ENCODE results near the gene PHYHD1. TPM values are rescaled to one million over a fixed set of nuclear protein-coding genes. Genes with fewer than 3 reads are reported as not detected.

Gene PHYHD1
- total RNA-seq, 1 donor from 2014 or later, result 0.68 TPM

GRCh38 chr9:128892221-128892921 is 28.4 kb upstream of the PHYHD1 start:
- Mint-ChIP-seq H3K4me3 (ENCODE audit: low read depth) (no peak overlapping the region), H3K36me3 (ENCODE audit: low read depth) (peaks cover 57% of the 10 kb centered on the region), H3K9me3 (no peaks in the 10 kb centered on the region), H3K27ac (no peak overlapping the region), H3K4me1 (ENCODE audit: low read depth) (peaks cover 27% of the 10 kb centered on the region), H3K27me3 (ENCODE audit: low read depth) (no peaks in the 10 kb centered on the region)
- intact Hi-C loops (cut with micrococcal nuclease), result no loop called here
- no peak for DNase-seq (ENCODE audit: low spot score)

- peak overlapping the region; percentile 27 for H3K27ac Mint-ChIP-seq
- H3K4me1 Mint-ChIP-seq (ENCODE audit: low read depth), result peaks cover 31% of the 10 kb centered on the region
- no peaks in the 10 kb centered on the region for H3K27me3 Mint-ChIP-seq (ENCODE audit: low read depth)
- DNase-seq (ENCODE audit: low spot score), result no peak
- H3K9me3 Mint-ChIP-seq, result no peaks in the 10 kb centered on the region
- intact Hi-C loops (cut with micrococcal nuclease), result no loop called here
- no peak overlapping the region for H3K4me3 Mint-ChIP-seq (ENCODE audit: low read depth)
- peaks cover 54% of the 10 kb centered on the region for H3K36me3 Mint-ChIP-seq (ENCODE audit: low read depth)
Observed at GRCh38 chr9:128893354-128893753, 27.4 kb upstream of the PHYHD1 start.

GRCh38 chr9:128894764-128895163 is 26.0 kb upstream of the PHYHD1 start:
- H3K4me1 Mint-ChIP-seq (ENCODE audit: low read depth), result peaks cover 44% of the 10 kb centered on the region
- no peaks in the 10 kb centered on the region for H3K9me3 Mint-ChIP-seq
- no peaks in the 10 kb centered on the region for H3K27me3 Mint-ChIP-seq (ENCODE audit: low read depth)
- peak; percentile 31 for DNase-seq (ENCODE audit: low spot score)
- no peak overlapping the region for H3K4me3 Mint-ChIP-seq (ENCODE audit: low read depth)
- peak overlapping the region; percentile 71 for H3K27ac Mint-ChIP-seq
- H3K36me3 Mint-ChIP-seq (ENCODE audit: low read depth), result peaks cover 54% of the 10 kb centered on the region
- intact Hi-C loops (cut with micrococcal nuclease), result no loop called here

GRCh38 chr9:128895556-128895955 is 25.2 kb upstream of the PHYHD1 start:
- intact Hi-C loops (cut with micrococcal nuclease), result no loop called here
- peaks cover 50% of the 10 kb centered on the region for H3K4me1 Mint-ChIP-seq (ENCODE audit: low read depth)
- H3K27me3 Mint-ChIP-seq (ENCODE audit: low read depth), result no peaks in the 10 kb centered on the region
- H3K36me3 Mint-ChIP-seq (ENCODE audit: low read depth), result peaks cover 51% of the 10 kb centered on the region
- no peak for DNase-seq (ENCODE audit: low spot score)
- no peaks in the 10 kb centered on the region for H3K9me3 Mint-ChIP-seq
- no peak overlapping the region for H3K27ac Mint-ChIP-seq
- no peak overlapping the region for H3K4me3 Mint-ChIP-seq (ENCODE audit: low read depth)

GRCh38 chr9:128898382-128898781 is 22.4 kb upstream of the PHYHD1 start:
- intact Hi-C loops (cut with micrococcal nuclease), result no loop called here
- no peaks in the 10 kb centered on the region for H3K27me3 Mint-ChIP-seq (ENCODE audit: low read depth)
- H3K36me3 Mint-ChIP-seq (ENCODE audit: low read depth), result peaks cover 41% of the 10 kb centered on the region
- no peaks in the 10 kb centered on the region for H3K9me3 Mint-ChIP-seq
- peaks cover 58% of the 10 kb centered on the region for H3K4me1 Mint-ChIP-seq (ENCODE audit: low read depth)
- peak overlapping the region; percentile 99 for H3K27ac Mint-ChIP-seq
- no peak for DNase-seq (ENCODE audit: low spot score)
- peak overlapping the region; percentile 22 for H3K4me3 Mint-ChIP-seq (ENCODE audit: low read depth)

DNA sequence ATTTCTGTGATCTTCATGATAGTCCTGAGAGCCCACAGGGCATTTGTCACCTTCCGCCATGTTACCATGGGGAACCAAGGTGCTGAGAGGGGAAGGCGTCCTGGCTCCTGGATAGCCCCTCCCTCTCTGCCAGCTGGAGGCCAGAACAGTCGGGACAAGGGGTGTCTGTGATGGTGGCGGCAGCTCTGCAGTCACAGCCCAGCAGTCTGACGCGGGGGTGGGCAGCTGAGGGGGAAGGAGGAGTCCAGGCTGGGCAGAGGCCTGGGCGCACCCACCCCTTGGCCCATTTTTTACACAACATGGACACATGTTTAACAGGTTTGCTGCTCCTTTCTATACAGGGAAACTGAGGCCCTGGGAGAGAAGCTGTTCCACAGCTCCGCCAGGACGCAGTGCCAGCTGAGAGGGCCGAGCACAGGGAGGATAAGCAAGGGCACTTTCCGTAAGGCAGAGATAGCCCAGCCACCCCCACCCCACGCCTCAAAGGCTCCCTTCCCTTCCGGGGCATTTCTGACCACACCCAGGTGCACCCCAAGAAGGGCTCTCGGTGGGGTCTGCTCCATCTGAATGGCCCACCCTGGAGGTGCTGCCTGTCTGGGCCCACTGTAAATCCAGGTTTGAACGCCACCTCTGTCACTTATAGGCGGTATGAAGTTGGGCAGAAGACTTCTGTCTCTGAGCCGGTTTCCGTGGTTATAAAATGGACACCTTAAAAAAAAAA is 21.8 kb upstream of the PHYHD1 start:
- no peak for DNase-seq (ENCODE audit: low spot score)
- intact Hi-C loops (cut with micrococcal nuclease), result no loop called here
- peak overlapping the region; percentile 69 for H3K4me3 Mint-ChIP-seq (ENCODE audit: low read depth)
- H3K36me3 Mint-ChIP-seq (ENCODE audit: low read depth), result peaks cover 37% of the 10 kb centered on the region
- peak overlapping the region; percentile 99 for H3K27ac Mint-ChIP-seq
- no peaks in the 10 kb centered on the region for H3K9me3 Mint-ChIP-seq
- peaks cover 61% of the 10 kb centered on the region for H3K4me1 Mint-ChIP-seq (ENCODE audit: low read depth)
- no peaks in the 10 kb centered on the region for H3K27me3 Mint-ChIP-seq (ENCODE audit: low read depth)

GRCh38 chr9:128899566-128900322 is 21.0 kb upstream of the PHYHD1 start:
- Mint-ChIP-seq H3K9me3 (no peaks in the 10 kb centered on the region), H3K4me1 (ENCODE audit: low read depth) (peaks cover 62% of the 10 kb centered on the region), H3K27me3 (ENCODE audit: low read depth) (no peaks in the 10 kb centered on the region), H3K27ac (peak overlapping the region; percentile 99), H3K4me3 (ENCODE audit: low read depth) (peak overlapping the region; percentile 69), H3K36me3 (ENCODE audit: low read depth) (peaks cover 36% of the 10 kb centered on the region)
- DNase-seq (ENCODE audit: low spot score), result peak; percentile 38
- intact Hi-C loops (cut with micrococcal nuclease), result no loop called here

GRCh38 chr9:128901379-128901778 is 19.4 kb upstream of the PHYHD1 start:
- no peaks in the 10 kb centered on the region for H3K27me3 Mint-ChIP-seq (ENCODE audit: low read depth)
- no peak overlapping the region for H3K4me3 Mint-ChIP-seq (ENCODE audit: low read depth)
- H3K27ac Mint-ChIP-seq, result peak overlapping the region; percentile 99
- no peaks in the 10 kb centered on the region for H3K9me3 Mint-ChIP-seq
- peaks cover 26% of the 10 kb centered on the region for H3K36me3 Mint-ChIP-seq (ENCODE audit: low read depth)
- no peak for DNase-seq (ENCODE audit: low spot score)
- intact Hi-C loops (cut with micrococcal nuclease), result no loop called here
- peaks cover 53% of the 10 kb centered on the region for H3K4me1 Mint-ChIP-seq (ENCODE audit: low read depth)

GRCh38 chr9:128901822-128902221 is 19.0 kb upstream of the PHYHD1 start:
- Mint-ChIP-seq H3K27ac (peak overlapping the region; percentile 84), H3K36me3 (ENCODE audit: low read depth) (peaks cover 24% of the 10 kb centered on the region), H3K9me3 (no peaks in the 10 kb centered on the region), H3K4me3 (ENCODE audit: low read depth) (peak overlapping the region; percentile 53), H3K27me3 (ENCODE audit: low read depth) (no peaks in the 10 kb centered on the region), H3K4me1 (ENCODE audit: low read depth) (peaks cover 56% of the 10 kb centered on the region)
- no peak for DNase-seq (ENCODE audit: low spot score)
- intact Hi-C loops (cut with micrococcal nuclease), result loop anchor here (2.0 kb wide), 2 partner anchors 19 to 45 kb away; partner anchors contain the start of genes DOLK, LRRC8A and NUP188

- peak overlapping the region; percentile 53 for H3K4me3 Mint-ChIP-seq (ENCODE audit: low read depth)
- intact Hi-C loops (cut with micrococcal nuclease), result loop anchor here (2.0 kb wide), 2 partner anchors 20 to 44 kb away; partner anchors contain the start of genes DOLK, LRRC8A and NUP188
Observed at GRCh38 chr9:128902351-128903078, 18.3 kb upstream of the PHYHD1 start.

DNA sequence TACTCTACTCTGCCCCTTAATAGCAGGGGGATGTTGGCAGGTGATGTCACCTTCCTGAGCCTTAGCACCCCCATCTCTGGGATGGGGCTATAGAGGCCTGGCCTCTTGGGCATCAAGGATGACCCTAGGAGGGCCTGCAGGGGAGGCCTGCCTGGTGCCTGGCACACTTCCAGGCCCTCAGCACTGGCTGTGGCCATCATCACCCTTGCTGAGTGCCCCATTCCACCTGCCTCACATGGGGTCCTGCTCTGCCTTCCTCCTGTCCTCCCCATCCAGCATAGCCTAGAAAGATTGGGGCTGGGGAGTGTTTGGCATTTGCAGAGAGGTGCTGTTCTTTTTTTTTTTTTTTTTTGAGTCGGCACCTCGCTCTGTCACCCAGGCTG is 17.7 kb upstream of the PHYHD1 start:
- H3K27me3 Mint-ChIP-seq (ENCODE audit: low read depth), result no peaks in the 10 kb centered on the region
- H3K27ac Mint-ChIP-seq, result peak overlapping the region; percentile 84
- intact Hi-C loops (cut with micrococcal nuclease), result loop anchor here (2.0 kb wide), 2 partner anchors 20 to 44 kb away; partner anchors contain the start of genes DOLK, LRRC8A and NUP188
- no peaks in the 10 kb centered on the region for H3K9me3 Mint-ChIP-seq
- peaks cover 27% of the 10 kb centered on the region for H3K36me3 Mint-ChIP-seq (ENCODE audit: low read depth)
- peak overlapping the region; percentile 8 for H3K4me3 Mint-ChIP-seq (ENCODE audit: low read depth)
- H3K4me1 Mint-ChIP-seq (ENCODE audit: low read depth), result peaks cover 50% of the 10 kb centered on the region
- no peak for DNase-seq (ENCODE audit: low spot score)

More at GRCh38 chr9:128902351-128903078, 18.3 kb upstream of the PHYHD1 start:
- H3K36me3 Mint-ChIP-seq (ENCODE audit: low read depth), result peaks cover 26% of the 10 kb centered on the region
- H3K27me3 Mint-ChIP-seq (ENCODE audit: low read depth), result no peaks in the 10 kb centered on the region
- peak overlapping the region; percentile 84 for H3K27ac Mint-ChIP-seq
- peak; percentile 82 for DNase-seq (ENCODE audit: low spot score)
- H3K9me3 Mint-ChIP-seq, result no peaks in the 10 kb centered on the region
- peaks cover 54% of the 10 kb centered on the region for H3K4me1 Mint-ChIP-seq (ENCODE audit: low read depth)
